HepG2 (cell line): ENCODE measurements around the gene BCAT1. TPM values are rescaled to one million over a fixed set of nuclear protein-coding genes. Genes with fewer than 3 reads are reported as not detected.

Experiments used
- ATAC-seq: fragments of 200-7000 bp; cut with Tn5 transposase; 3 replicates; pipeline ENCODE4 v1.9.1; 2020; ENCODE audit warnings: mild to moderate bottlenecking, moderate library complexity
- BruUV-seq: library from RNA; stranded (reverse); fragments of 400-500 nt; replicated peaks from 2 replicates; lab custom pipeline; 2021; lab: Mats Ljungman, UMichigan
- CTCF ChIA-PET: fragments of 300-600 bp; formaldehyde crosslinking; extraction: SDS; loops from one replicate; lab custom pipeline; 2021; ENCODE audit warnings: low total read pairs, inconsistent platforms, low intra/inter-chr PET ratio; lab: Yijun Ruan, JAX
- POLR2A ChIA-PET: fragments of 350-600 bp; sonication (Branson Sonifier 250); formaldehyde crosslinking; loops from one replicate; lab custom pipeline; 2020; ENCODE audit warnings: antibody characterized with exemption, inconsistent platforms; lab: Yijun Ruan, JAX
- DNase-seq: peaks from one replicate; pipeline ENCODE4 v3.0.0-alpha.2; 2015; ENCODE audit warnings: low spot score
- FAIRE-seq: peaks from 3 replicates; lab custom pipeline; 2011; peaks lifted over from hg19 to GRCh38; lab: Jason Lieb, UNC
- H2AFZ ChIP-seq: one replicate; pipeline ENCODE4 v1.6.1; 2011; ENCODE audit warnings: low read length, inconsistent platforms
- H3K27ac ChIP-seq: fragments of 300-600 bp; 3 replicates; pipeline ENCODE4 v1.8.0; 2011; ENCODE audit warnings: mixed run types, mild to moderate bottlenecking, mixed read lengths, low read length, inconsistent platforms; ENCODE audit not compliant: insufficient read depth; ENCODE audit errors: extremely low read length
- H3K27me3 ChIP-seq, 2 experiments: fragments of 200-600 bp in 1 of 2; 2 replicates in 1 of 2; 3 replicates in 1 of 2; pipeline versions ENCODE4 v1.6.0 to v1.8.0; 2011; ENCODE audit warnings: low read length in 2 of 2, mild to moderate bottlenecking in 2 of 2, moderate library complexity in 2 of 2, inconsistent platforms in 1 of 2; ENCODE audit not compliant: insufficient read depth in 2 of 2, control insufficient read depth in 1 of 2
- H3K36me3 ChIP-seq, 2 experiments: fragments of 200-600 bp in 1 of 2; replicated peaks in 1 of 2; 2 replicates in 1 of 2; 3 replicates in 1 of 2; pipeline versions ENCODE4 v1.5.1 to v1.8.0; 2011; ENCODE audit warnings: low read length in 2 of 2, inconsistent platforms in 1 of 2; ENCODE audit not compliant: insufficient read depth in 2 of 2, control insufficient read depth in 1 of 2
- H3K4me1 ChIP-seq: 2 replicates; pipeline ENCODE4 v1.5.1; 2012; ENCODE audit warnings: low read length, inconsistent platforms; ENCODE audit not compliant: insufficient read depth
- H3K4me2 ChIP-seq: 2 replicates; pipeline ENCODE4 v1.6.0; 2011; ENCODE audit warnings: low read depth, low read length, inconsistent platforms
- H3K4me3 ChIP-seq, 3 experiments: fragments of 200-600 bp in 1 of 3; sonication (generic), shearing (Covaris generic) in 1 of 3; replicated peaks in 1 of 3; 2 replicates each; pipeline ENCODE4 v1.5.1; 2011 to 2016; ENCODE audit warnings: low read length in 3 of 3, inconsistent platforms in 2 of 3, low read depth in 2 of 3, mild to moderate bottlenecking in 2 of 3, control low read depth in 1 of 3, mixed read lengths in 1 of 3; ENCODE audit not compliant: insufficient read depth in 1 of 3
- H3K79me2 ChIP-seq: one replicate; pipeline ENCODE4 v1.6.1; 2011; ENCODE audit warnings: low read length, inconsistent platforms; ENCODE audit not compliant: insufficient read depth
- H3K9ac ChIP-seq: 2 replicates; pipeline ENCODE4 v1.6.0; 2011; ENCODE audit warnings: mild to moderate bottlenecking, low read depth, low read length, inconsistent platforms; ENCODE audit not compliant: insufficient read depth
- H3K9me3 ChIP-seq: 2 replicates; pipeline ENCODE4 v1.5.1; 2012; ENCODE audit warnings: mild to moderate bottlenecking, low read length
- H4K20me1 ChIP-seq: 2 replicates; pipeline ENCODE4 v1.6.0; 2011; ENCODE audit warnings: inconsistent platforms, mild to moderate bottlenecking, low read length, moderate library complexity; ENCODE audit not compliant: insufficient read depth
- ELF3 ChIP-seq: IDR thresholded peaks from 2 replicates; pipeline ENCODE4 v1.6.1; 2016; ENCODE audit warnings: missing genetic modification reagents, missing compliant biosample characterization
- FOXP4 ChIP-seq: sonication (generic); formaldehyde crosslinking; IDR thresholded peaks from 2 replicates; pipeline ENCODE4 v1.4.0; 2020; ENCODE audit warnings: missing genetic modification reagents
- KLF11 ChIP-seq: IDR thresholded peaks from 2 replicates; pipeline ENCODE4 v1.6.1; 2016; ENCODE audit warnings: missing compliant biosample characterization
- NCOR1 ChIP-seq: fragments of 200-600 bp; sonication (generic); IDR thresholded peaks from 2 replicates; pipeline ENCODE4 v1.7.0; 2017; ENCODE audit warnings: antibody characterized with exemption, low read length, borderline replicate concordance
- NPAS2 ChIP-seq: sonication (generic); formaldehyde crosslinking; IDR thresholded peaks from 2 replicates; pipeline ENCODE4 v1.8.0; 2022; ENCODE audit warnings: mild to moderate bottlenecking, missing genetic modification reagents, borderline replicate concordance
- PRPF4 ChIP-seq: fragments of 200-400 bp; formaldehyde crosslinking; IDR thresholded peaks from 2 replicates; pipeline ENCODE4 v1.6.1; 2016; ENCODE audit warnings: low read length, low read depth; ENCODE audit not compliant: poor library complexity, severe bottlenecking
- SETDB1 ChIP-seq: sonication (generic); formaldehyde crosslinking; IDR thresholded peaks from 2 replicates; pipeline ENCODE4 v1.5.1; 2020; ENCODE audit warnings: missing genetic modification reagents, mild to moderate bottlenecking, borderline replicate concordance
- ZNF30 ChIP-seq: sonication (generic); formaldehyde crosslinking; IDR thresholded peaks from 2 replicates; pipeline ENCODE4 v1.5.0; 2020; ENCODE audit warnings: mild to moderate bottlenecking, missing genetic modification reagents
- ZNF333 ChIP-seq: sonication (generic); formaldehyde crosslinking; IDR thresholded peaks from 2 replicates; pipeline ENCODE4 v1.4.0; 2020; ENCODE audit warnings: mild to moderate bottlenecking, missing genetic modification reagents, borderline replicate concordance
- ZNF484 ChIP-seq: sonication (generic); formaldehyde crosslinking; IDR thresholded peaks from 2 replicates; pipeline ENCODE4 v1.5.1; 2020; ENCODE audit warnings: mild to moderate bottlenecking, low read depth, missing genetic modification reagents, borderline replicate concordance
- ZNF510 ChIP-seq: sonication (generic); formaldehyde crosslinking; IDR thresholded peaks from 2 replicates; pipeline ENCODE4 v1.4.0; 2020; ENCODE audit warnings: low read depth, mild to moderate bottlenecking, missing genetic modification reagents
- WGBS: methylation state at CpG from one replicate; pipeline ENCODE4 v1.1.6; 2017; ENCODE audit warnings: low lambda C conversion rate; 5-methylcytosine and 5-hydroxymethylcytosine counted together
- in situ Hi-C: cut with HindIII; loops from 2 replicates; pipeline ENCODE4 v1.10.0; 2017; ENCODE audit warnings: low pct_unique_long_range_greater_than_20kb; ENCODE audit not compliant: extremely low pct_ligation_motif_present
- intact Hi-C: fragments of 100-400 bp; cut with micrococcal nuclease; formaldehyde crosslinking; loops from one replicate; pipeline ENCODE4 v1.10.0; 2022; ENCODE audit not compliant: unreplicated experiment
- polyA plus RNA-seq, 8 experiments: library from polyadenylated mRNA; depleted of rRNA in 3 of 8; stranded (reverse) in 7 of 8; unstranded in 1 of 8; fragments of >200 nt; fragmentation: Illumina TruSeq in 4 of 8; extraction: Trizol in 4 of 8; gene quantifications; 2 replicates each; pipeline versions ENCODE4 v1.2.1 to v1.2.3, GENCODE V29; 2011 to 2016; ENCODE audit warnings: low read depth in 4 of 8, missing spikeins in 1 of 8, mixed read lengths in 1 of 8; ENCODE audit not compliant: insufficient read depth in 1 of 8
- total RNA-seq, 5 experiments: library from RNA; depleted of rRNA; stranded (reverse); fragments of >200 nt; fragmentation: Illumina TruSeq; extraction: Trizol; gene quantifications; 2 replicates each; pipeline ENCODE4 v1.2.3, GENCODE V29; 2016; ENCODE audit warnings: low read depth in 1 of 5
- TF ChIP-seq, protein P1 (sequence below): sonication (generic); formaldehyde crosslinking; IDR thresholded peaks from 2 replicates; pipeline ENCODE4 v1.5.0; 2020; ENCODE audit warnings: mild to moderate bottlenecking, missing genetic modification reagents, borderline replicate concordance
- TF ChIP-seq, protein P2 (sequence below): sonication (generic); formaldehyde crosslinking; IDR thresholded peaks from 2 replicates; pipeline ENCODE4 v1.5.1; 2020; ENCODE audit warnings: missing genetic modification reagents, mild to moderate bottlenecking, borderline replicate concordance

The BCAT1 gene
- total and polyA plus RNA-seq, 2 of the 13 experiments (the other 11 are each of a cell fraction or from before 2014, with no cell fraction given), result 8.0 to 75.5 TPM

- H3K9ac ChIP-seq, result no peak overlapping the region
- TF ChIP-seq ZNF333 (CRISPR knock-in tag) (no peak), ZNF30 (no peak), SETDB1 (CRISPR knock-in tag) (no peak), FOXP4 (CRISPR knock-in tag) (no peak), KLF11 (no peak), ELF3 (no peak), ZNF510 (CRISPR knock-in tag) (no peak), NCOR1 (no peak), PRPF4 (no peak), NPAS2 (no peak), ZNF484 (CRISPR knock-in tag) (no peak)
- TF ChIP-seq, protein P1, sequence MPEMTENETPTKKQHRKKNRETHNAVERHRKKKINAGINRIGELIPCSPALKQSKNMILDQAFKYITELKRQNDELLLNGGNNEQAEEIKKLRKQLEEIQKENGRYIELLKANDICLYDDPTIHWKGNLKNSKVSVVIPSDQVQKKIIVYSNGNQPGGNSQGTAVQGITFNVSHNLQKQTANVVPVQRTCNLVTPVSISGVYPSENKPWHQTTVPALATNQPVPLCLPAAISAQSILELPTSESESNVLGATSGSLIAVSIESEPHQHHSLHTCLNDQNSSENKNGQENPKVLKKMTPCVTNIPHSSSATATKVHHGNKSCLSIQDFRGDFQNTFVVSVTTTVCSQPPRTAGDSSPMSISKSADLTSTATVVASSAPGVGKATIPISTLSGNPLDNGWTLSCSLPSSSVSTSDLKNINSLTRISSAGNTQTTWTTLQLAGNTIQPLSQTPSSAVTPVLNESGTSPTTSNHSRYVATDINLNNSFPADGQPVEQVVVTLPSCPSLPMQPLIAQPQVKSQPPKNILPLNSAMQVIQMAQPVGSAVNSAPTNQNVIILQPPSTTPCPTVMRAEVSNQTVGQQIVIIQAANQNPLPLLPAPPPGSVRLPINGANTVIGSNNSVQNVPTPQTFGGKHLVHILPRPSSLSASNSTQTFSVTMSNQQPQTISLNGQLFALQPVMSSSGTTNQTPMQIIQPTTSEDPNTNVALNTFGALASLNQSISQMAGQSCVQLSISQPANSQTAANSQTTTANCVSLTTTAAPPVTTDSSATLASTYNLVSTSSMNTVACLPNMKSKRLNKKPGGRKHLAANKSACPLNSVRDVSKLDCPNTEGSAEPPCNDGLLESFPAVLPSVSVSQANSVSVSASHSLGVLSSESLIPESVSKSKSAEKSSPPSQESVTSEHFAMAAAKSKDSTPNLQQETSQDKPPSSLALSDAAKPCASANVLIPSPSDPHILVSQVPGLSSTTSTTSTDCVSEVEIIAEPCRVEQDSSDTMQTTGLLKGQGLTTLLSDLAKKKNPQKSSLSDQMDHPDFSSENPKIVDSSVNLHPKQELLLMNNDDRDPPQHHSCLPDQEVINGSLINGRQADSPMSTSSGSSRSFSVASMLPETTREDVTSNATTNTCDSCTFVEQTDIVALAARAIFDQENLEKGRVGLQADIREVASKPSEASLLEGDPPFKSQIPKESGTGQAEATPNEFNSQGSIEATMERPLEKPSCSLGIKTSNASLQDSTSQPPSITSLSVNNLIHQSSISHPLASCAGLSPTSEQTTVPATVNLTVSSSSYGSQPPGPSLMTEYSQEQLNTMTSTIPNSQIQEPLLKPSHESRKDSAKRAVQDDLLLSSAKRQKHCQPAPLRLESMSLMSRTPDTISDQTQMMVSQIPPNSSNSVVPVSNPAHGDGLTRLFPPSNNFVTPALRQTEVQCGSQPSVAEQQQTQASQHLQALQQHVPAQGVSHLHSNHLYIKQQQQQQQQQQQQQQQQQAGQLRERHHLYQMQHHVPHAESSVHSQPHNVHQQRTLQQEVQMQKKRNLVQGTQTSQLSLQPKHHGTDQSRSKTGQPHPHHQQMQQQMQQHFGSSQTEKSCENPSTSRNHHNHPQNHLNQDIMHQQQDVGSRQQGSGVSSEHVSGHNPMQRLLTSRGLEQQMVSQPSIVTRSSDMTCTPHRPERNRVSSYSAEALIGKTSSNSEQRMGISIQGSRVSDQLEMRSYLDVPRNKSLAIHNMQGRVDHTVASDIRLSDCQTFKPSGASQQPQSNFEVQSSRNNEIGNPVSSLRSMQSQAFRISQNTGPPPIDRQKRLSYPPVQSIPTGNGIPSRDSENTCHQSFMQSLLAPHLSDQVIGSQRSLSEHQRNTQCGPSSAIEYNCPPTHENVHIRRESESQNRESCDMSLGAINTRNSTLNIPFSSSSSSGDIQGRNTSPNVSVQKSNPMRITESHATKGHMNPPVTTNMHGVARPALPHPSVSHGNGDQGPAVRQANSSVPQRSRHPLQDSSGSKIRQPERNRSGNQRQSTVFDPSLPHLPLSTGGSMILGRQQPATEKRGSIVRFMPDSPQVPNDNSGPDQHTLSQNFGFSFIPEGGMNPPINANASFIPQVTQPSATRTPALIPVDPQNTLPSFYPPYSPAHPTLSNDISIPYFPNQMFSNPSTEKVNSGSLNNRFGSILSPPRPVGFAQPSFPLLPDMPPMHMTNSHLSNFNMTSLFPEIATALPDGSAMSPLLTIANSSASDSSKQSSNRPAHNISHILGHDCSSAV, result no peak
- TF ChIP-seq, protein P2, sequence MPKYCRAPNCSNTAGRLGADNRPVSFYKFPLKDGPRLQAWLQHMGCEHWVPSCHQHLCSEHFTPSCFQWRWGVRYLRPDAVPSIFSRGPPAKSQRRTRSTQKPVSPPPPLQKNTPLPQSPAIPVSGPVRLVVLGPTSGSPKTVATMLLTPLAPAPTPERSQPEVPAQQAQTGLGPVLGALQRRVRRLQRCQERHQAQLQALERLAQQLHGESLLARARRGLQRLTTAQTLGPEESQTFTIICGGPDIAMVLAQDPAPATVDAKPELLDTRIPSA (CRISPR knock-in tag), result no peak
- TF ChIP-seq, all 625 proteins: peak for 0
- H3K9me3 ChIP-seq, result no peaks in the 10 kb centered on the region
- intact Hi-C loops (no loop called here), in situ Hi-C loops (no loop called here)
- no peak overlapping the region for H3K27ac ChIP-seq
- no peak overlapping the region for H3K4me3 ChIP-seq
- H3K4me2 ChIP-seq, result no peak overlapping the region
- FAIRE-seq (no peak), DNase-seq (no peak), ATAC-seq (no peak)
- CTCF ChIA-PET, result no interaction called here
- POLR2A ChIA-PET, result no interaction called here
- H3K36me3 ChIP-seq, result no peaks in the 10 kb centered on the region; a peak in 1 of 5 replicates
- H2AFZ ChIP-seq, result no peak overlapping the region
- BruUV-seq, result no TSS peak
- peaks cover 6% of the 10 kb centered on the region for H3K79me2 ChIP-seq
- H3K27me3 ChIP-seq, result no peaks in the 10 kb centered on the region
- H4K20me1 ChIP-seq, result no peaks in the 10 kb centered on the region
- peaks cover 15% of the 10 kb centered on the region for H3K4me1 ChIP-seq
- 50% methylated on average over 2 of the region's 2 CpGs for WGBS
Measured at GRCh38 chr12:24918596-24918995, 30.3 kb downstream of the BCAT1 start.
